ENCODE data around the gene FOXK1.

DNA sequence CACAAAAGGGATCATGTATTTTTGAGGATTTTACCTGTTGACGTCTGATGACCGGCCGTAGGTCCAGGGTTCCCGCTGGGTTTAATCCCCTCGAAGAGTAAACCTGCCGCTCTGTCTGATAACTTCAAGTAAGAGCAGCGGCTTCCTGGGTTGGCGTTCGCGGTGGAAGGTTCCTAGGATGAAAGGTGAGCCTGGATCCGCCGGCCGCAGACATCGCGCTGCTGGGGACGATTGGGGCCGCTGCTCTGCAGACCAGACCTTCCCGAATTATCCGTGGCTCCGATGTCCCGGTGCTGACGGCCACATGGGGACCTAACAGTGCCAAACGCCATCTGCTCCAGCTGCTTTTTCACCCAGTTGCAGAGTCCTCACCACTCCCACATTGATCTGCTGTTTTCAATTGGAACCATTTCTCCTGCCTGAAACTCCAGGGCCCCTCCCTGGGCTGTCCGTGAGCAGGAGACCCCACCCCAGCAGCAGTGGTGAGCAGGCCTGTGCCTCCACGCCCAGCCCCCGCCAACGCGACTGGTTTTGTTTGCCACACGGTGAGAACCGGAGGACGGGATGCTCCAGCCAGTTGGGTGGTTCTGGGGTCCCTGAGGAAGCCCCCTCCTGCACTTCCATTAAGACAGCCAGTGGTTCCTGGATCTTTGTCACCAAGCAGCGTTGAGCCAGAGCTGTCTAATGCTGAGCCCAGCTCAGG lies 81.1 kb downstream of the FOXK1 start:
- TF ChIP-seq, protein P1, sequence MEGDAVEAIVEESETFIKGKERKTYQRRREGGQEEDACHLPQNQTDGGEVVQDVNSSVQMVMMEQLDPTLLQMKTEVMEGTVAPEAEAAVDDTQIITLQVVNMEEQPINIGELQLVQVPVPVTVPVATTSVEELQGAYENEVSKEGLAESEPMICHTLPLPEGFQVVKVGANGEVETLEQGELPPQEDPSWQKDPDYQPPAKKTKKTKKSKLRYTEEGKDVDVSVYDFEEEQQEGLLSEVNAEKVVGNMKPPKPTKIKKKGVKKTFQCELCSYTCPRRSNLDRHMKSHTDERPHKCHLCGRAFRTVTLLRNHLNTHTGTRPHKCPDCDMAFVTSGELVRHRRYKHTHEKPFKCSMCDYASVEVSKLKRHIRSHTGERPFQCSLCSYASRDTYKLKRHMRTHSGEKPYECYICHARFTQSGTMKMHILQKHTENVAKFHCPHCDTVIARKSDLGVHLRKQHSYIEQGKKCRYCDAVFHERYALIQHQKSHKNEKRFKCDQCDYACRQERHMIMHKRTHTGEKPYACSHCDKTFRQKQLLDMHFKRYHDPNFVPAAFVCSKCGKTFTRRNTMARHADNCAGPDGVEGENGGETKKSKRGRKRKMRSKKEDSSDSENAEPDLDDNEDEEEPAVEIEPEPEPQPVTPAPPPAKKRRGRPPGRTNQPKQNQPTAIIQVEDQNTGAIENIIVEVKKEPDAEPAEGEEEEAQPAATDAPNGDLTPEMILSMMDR (conservative IDR thresholded peaks at IDR 0.05; ENCODE audit: low read depth in 2 of 2): no peak
- TF ChIP-seq, protein P2, sequence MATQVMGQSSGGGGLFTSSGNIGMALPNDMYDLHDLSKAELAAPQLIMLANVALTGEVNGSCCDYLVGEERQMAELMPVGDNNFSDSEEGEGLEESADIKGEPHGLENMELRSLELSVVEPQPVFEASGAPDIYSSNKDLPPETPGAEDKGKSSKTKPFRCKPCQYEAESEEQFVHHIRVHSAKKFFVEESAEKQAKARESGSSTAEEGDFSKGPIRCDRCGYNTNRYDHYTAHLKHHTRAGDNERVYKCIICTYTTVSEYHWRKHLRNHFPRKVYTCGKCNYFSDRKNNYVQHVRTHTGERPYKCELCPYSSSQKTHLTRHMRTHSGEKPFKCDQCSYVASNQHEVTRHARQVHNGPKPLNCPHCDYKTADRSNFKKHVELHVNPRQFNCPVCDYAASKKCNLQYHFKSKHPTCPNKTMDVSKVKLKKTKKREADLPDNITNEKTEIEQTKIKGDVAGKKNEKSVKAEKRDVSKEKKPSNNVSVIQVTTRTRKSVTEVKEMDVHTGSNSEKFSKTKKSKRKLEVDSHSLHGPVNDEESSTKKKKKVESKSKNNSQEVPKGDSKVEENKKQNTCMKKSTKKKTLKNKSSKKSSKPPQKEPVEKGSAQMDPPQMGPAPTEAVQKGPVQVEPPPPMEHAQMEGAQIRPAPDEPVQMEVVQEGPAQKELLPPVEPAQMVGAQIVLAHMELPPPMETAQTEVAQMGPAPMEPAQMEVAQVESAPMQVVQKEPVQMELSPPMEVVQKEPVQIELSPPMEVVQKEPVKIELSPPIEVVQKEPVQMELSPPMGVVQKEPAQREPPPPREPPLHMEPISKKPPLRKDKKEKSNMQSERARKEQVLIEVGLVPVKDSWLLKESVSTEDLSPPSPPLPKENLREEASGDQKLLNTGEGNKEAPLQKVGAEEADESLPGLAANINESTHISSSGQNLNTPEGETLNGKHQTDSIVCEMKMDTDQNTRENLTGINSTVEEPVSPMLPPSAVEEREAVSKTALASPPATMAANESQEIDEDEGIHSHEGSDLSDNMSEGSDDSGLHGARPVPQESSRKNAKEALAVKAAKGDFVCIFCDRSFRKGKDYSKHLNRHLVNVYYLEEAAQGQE (IDR thresholded peaks at IDR 0.05; ENCODE audit: unreplicated experiment): no peak
- TF ChIP-seq POLR2AphosphoS5 (IDR thresholded peaks at IDR 0.05; ENCODE audit: low read depth) (no peak), EZH2phosphoT487 (IDR thresholded peaks at IDR 0.05; ENCODE audit: unreplicated experiment) (no peak), NANOG (IDR thresholded peaks at IDR 0.05; ENCODE audit: borderline replicate concordance) (no peak), JUNB (IDR thresholded peaks at IDR 0.05; ENCODE audit: unreplicated experiment) (no peak), EZH2 (IDR thresholded peaks at IDR 0.05; ENCODE audit: low read depth, unreplicated experiment) (no peak), CREB1 (CRISPR knock-in tag; IDR thresholded peaks at IDR 0.05; ENCODE audit: low read depth) (no peak), ZNF114 (CRISPR knock-in tag; IDR thresholded peaks at IDR 0.05) (no peak), ZNF331 (CRISPR knock-in tag; IDR thresholded peaks at IDR 0.05; ENCODE audit: low read depth) (no peak)
- TF ChIP-seq, protein P3, sequence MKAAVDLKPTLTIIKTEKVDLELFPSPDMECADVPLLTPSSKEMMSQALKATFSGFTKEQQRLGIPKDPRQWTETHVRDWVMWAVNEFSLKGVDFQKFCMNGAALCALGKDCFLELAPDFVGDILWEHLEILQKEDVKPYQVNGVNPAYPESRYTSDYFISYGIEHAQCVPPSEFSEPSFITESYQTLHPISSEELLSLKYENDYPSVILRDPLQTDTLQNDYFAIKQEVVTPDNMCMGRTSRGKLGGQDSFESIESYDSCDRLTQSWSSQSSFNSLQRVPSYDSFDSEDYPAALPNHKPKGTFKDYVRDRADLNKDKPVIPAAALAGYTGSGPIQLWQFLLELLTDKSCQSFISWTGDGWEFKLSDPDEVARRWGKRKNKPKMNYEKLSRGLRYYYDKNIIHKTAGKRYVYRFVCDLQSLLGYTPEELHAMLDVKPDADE (IDR thresholded peaks at IDR 0.05): no peak
